GM23338 (cell line): ENCODE measurements around the gene RCAN3. TPM values are rescaled to one million over a fixed set of nuclear protein-coding genes. Genes with fewer than 3 reads are reported as not detected.

ENCODE experiments used
- ATAC-seq: fragments of 200-7000 bp; cut with Tn5 transposase; 3 replicates; pipeline ENCODE4 v1.9.1; 2020
- DNase-seq: peaks from one replicate; pipeline ENCODE4 v3.0.0-alpha.2; 2015; ENCODE audit warnings: low spot score
- H2AFZ ChIP-seq: fragments of 200-600 bp; sonication (generic); 2 replicates; pipeline ENCODE4 v1.8.0; 2016; ENCODE audit warnings: antibody characterized with exemption, mild to moderate bottlenecking, moderate library complexity
- H3F3A ChIP-seq: fragments of 200-600 bp; sonication (generic); replicated peaks from 2 replicates; pipeline ENCODE4 v1.8.0; 2017; ENCODE audit warnings: antibody characterized with exemption, mixed run types, low read depth
- H3K27ac ChIP-seq: fragments of 200-600 bp; sonication (generic); 2 replicates; pipeline ENCODE4 v1.6.1; 2016; ENCODE audit warnings: low read depth
- H3K27me3 ChIP-seq: fragments of 200-600 bp; sonication (generic); 2 replicates; pipeline ENCODE4 v1.8.0; 2016; ENCODE audit warnings: mild to moderate bottlenecking, mixed run types, moderate library complexity; ENCODE audit not compliant: insufficient read depth
- H3K36me3 ChIP-seq: fragments of 200-600 bp; sonication (generic); 2 replicates; pipeline ENCODE4 v1.8.0; 2016; ENCODE audit warnings: mild to moderate bottlenecking; ENCODE audit not compliant: insufficient read depth
- H3K4me1 ChIP-seq: fragments of 200-600 bp; sonication (generic); 2 replicates; pipeline ENCODE4 v1.8.0; 2016; ENCODE audit warnings: mild to moderate bottlenecking, moderate library complexity; ENCODE audit not compliant: insufficient read depth
- H3K4me2 ChIP-seq: fragments of 200-600 bp; sonication (generic); 2 replicates; pipeline ENCODE4 v1.7.1; 2017; ENCODE audit warnings: mixed run types
- H3K4me3 ChIP-seq: fragments of 200-600 bp; sonication (generic); 2 replicates; pipeline ENCODE4 v1.6.1; 2016; ENCODE audit warnings: mixed run types
- H3K79me2 ChIP-seq: fragments of 200-600 bp; sonication (generic); replicated peaks from 2 replicates; pipeline ENCODE4 v1.8.0; 2017; ENCODE audit warnings: mild to moderate bottlenecking; ENCODE audit not compliant: insufficient read depth
- H3K9me2 ChIP-seq: fragments of 200-600 bp; sonication (generic); 2 replicates; pipeline ENCODE4 v1.8.0; 2017; ENCODE audit not compliant: insufficient read depth
- H4K20me1 ChIP-seq: fragments of 200-600 bp; sonication (generic); replicated peaks from 2 replicates; pipeline ENCODE4 v1.8.0; 2017; ENCODE audit warnings: mild to moderate bottlenecking; ENCODE audit not compliant: insufficient read depth
- H3K27ac Mint-ChIP-seq: 2 replicates; pipeline ENCODE4 v1.8.0; 2020; ENCODE audit warnings: inconsistent platforms, mild to moderate bottlenecking, moderate library complexity, mixed read lengths
- H3K27me3 Mint-ChIP-seq: 3 replicates; pipeline ENCODE4 v1.8.0; 2022; ENCODE audit warnings: low read depth, mild to moderate bottlenecking, moderate library complexity, mixed read lengths, inconsistent platforms; ENCODE audit not compliant: insufficient read depth, poor library complexity
- H3K36me3 Mint-ChIP-seq: 3 replicates; pipeline ENCODE4 v1.8.0; 2021; ENCODE audit warnings: low read depth, mild to moderate bottlenecking, inconsistent platforms, moderate library complexity, mixed read lengths
- H3K4me1 Mint-ChIP-seq: 3 replicates; pipeline ENCODE4 v1.8.0; 2020; ENCODE audit warnings: mild to moderate bottlenecking, inconsistent platforms, mixed read lengths
- H3K4me3 Mint-ChIP-seq: 3 replicates; pipeline ENCODE4 v1.8.0; 2021; ENCODE audit warnings: moderate library complexity, mild to moderate bottlenecking, inconsistent platforms, mixed read lengths
- H3K9me3 Mint-ChIP-seq: 3 replicates; pipeline ENCODE4 v1.8.0; 2020; ENCODE audit warnings: moderate library complexity, mild to moderate bottlenecking, inconsistent platforms, mixed read lengths
- CREB1 ChIP-seq: fragments of 250-450 bp; sonication (Bioruptor Pico); IDR thresholded peaks from 2 replicates; pipeline ENCODE4 v1.5.0; 2020; ENCODE audit warnings: low read depth, mild to moderate bottlenecking, moderate library complexity
- EZH2 ChIP-seq: fragments of 200-600 bp; sonication (generic); IDR thresholded peaks from one replicate; pipeline ENCODE4 v1.8.0; 2017; ENCODE audit warnings: antibody characterized with exemption, mild to moderate bottlenecking, low read depth; ENCODE audit not compliant: unreplicated experiment
- EZH2phosphoT487 ChIP-seq: fragments of 200-600 bp; sonication (generic); IDR thresholded peaks from one replicate; pipeline ENCODE4 v1.8.1; 2018; ENCODE audit warnings: antibody characterized with exemption; ENCODE audit not compliant: unreplicated experiment
- JUNB ChIP-seq: IDR thresholded peaks from one replicate; pipeline ENCODE4 v1.6.1; 2016; ENCODE audit warnings: antibody characterized with exemption; ENCODE audit not compliant: unreplicated experiment
- NANOG ChIP-seq: IDR thresholded peaks from 2 replicates; pipeline ENCODE4 v1.6.1; 2016; ENCODE audit warnings: antibody characterized with exemption, borderline replicate concordance
- POLR2AphosphoS5 ChIP-seq: IDR thresholded peaks from 2 replicates; pipeline ENCODE4 v1.6.1; 2016; ENCODE audit warnings: antibody characterized with exemption, low read depth
- ZNF114 ChIP-seq: fragments of 250-450 bp; sonication (Bioruptor Pico); IDR thresholded peaks from 2 replicates; pipeline ENCODE4 v1.5.0; 2020; ENCODE audit warnings: mild to moderate bottlenecking, moderate library complexity
- ZNF331 ChIP-seq: fragments of 250-450 bp; sonication (Bioruptor Pico); IDR thresholded peaks from 2 replicates; pipeline ENCODE4 v1.5.0; 2020; ENCODE audit warnings: low read depth, mild to moderate bottlenecking, moderate library complexity
- polyA plus RNA-seq: library from polyadenylated mRNA; unstranded; fragments of >200 nt; fragmentation: Nextera tagmentation; extraction: Ambion mirVana; gene quantifications from 2 replicates; pipeline ENCODE4 v1.2.1, GENCODE V29; 2016
- total RNA-seq: library from RNA; depleted of rRNA; stranded (reverse); fragments of >200 nt; shearing (Covaris generic); gene quantifications from 2 replicates; pipeline ENCODE4 v1.2.3, GENCODE V29; 2014
- TF ChIP-seq, protein P1 (sequence below): IDR thresholded peaks from 2 replicates; pipeline ENCODE4 v1.6.1; 2016; ENCODE audit warnings: antibody characterized with exemption
- TF ChIP-seq, protein P2 (sequence below): IDR thresholded peaks from one replicate; pipeline ENCODE4 v1.6.1; 2018; ENCODE audit warnings: antibody characterized with exemption; ENCODE audit not compliant: unreplicated experiment

RCAN3 gene
- total and polyA plus RNA-seq, 2 experiments from 2014 or later, result 8.9 to 11.2 TPM

DNA sequence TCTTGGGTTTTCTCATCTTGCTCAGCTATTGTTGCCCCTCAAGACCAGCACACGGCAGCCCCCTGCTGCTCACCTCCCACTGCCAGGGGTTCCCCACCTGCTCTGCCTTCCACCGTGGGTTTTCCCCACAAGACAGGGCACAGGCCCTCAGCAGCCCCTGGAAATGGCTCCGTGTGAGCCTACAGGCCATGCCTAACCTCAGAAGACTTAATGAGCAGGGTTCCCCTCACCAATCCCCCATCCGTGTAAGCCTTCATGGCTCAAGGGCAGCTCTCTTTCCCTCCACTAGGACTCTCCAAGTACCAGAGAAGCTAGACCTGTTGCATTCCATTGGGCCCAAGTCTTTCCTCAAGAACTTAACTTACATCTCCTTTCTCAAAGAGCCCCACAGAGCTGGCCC is 18.4 kb upstream of the RCAN3 start:
- TF ChIP-seq EZH2phosphoT487 (no peak), NANOG (no peak), JUNB (no peak), CREB1 (no peak), ZNF114 (CRISPR knock-in tag) (no peak), ZNF331 (CRISPR knock-in tag) (no peak), EZH2 (no peak)
- TF ChIP-seq, protein P1, sequence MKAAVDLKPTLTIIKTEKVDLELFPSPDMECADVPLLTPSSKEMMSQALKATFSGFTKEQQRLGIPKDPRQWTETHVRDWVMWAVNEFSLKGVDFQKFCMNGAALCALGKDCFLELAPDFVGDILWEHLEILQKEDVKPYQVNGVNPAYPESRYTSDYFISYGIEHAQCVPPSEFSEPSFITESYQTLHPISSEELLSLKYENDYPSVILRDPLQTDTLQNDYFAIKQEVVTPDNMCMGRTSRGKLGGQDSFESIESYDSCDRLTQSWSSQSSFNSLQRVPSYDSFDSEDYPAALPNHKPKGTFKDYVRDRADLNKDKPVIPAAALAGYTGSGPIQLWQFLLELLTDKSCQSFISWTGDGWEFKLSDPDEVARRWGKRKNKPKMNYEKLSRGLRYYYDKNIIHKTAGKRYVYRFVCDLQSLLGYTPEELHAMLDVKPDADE, result no peak
- TF ChIP-seq, protein P2, sequence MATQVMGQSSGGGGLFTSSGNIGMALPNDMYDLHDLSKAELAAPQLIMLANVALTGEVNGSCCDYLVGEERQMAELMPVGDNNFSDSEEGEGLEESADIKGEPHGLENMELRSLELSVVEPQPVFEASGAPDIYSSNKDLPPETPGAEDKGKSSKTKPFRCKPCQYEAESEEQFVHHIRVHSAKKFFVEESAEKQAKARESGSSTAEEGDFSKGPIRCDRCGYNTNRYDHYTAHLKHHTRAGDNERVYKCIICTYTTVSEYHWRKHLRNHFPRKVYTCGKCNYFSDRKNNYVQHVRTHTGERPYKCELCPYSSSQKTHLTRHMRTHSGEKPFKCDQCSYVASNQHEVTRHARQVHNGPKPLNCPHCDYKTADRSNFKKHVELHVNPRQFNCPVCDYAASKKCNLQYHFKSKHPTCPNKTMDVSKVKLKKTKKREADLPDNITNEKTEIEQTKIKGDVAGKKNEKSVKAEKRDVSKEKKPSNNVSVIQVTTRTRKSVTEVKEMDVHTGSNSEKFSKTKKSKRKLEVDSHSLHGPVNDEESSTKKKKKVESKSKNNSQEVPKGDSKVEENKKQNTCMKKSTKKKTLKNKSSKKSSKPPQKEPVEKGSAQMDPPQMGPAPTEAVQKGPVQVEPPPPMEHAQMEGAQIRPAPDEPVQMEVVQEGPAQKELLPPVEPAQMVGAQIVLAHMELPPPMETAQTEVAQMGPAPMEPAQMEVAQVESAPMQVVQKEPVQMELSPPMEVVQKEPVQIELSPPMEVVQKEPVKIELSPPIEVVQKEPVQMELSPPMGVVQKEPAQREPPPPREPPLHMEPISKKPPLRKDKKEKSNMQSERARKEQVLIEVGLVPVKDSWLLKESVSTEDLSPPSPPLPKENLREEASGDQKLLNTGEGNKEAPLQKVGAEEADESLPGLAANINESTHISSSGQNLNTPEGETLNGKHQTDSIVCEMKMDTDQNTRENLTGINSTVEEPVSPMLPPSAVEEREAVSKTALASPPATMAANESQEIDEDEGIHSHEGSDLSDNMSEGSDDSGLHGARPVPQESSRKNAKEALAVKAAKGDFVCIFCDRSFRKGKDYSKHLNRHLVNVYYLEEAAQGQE, result no peak
- Histone ChIP-seq H3K79me2 (no peaks in the 10 kb centered on the region), H3K4me1 (peaks cover 12% of the 10 kb centered on the region), H4K20me1 (no peaks in the 10 kb centered on the region), H3K27me3 (no peaks in the 10 kb centered on the region), H3K9me2 (peaks cover 4% of the 10 kb centered on the region; the same call in 1 of the 2 replicates), H3K27ac (no peak overlapping the region), H2AFZ (0 out of 2 replicates have a peak overlapping the region, but pooled peaks have one; percentile 43), H3K4me2 (no peak overlapping the region), H3F3A (no peaks in the 10 kb centered on the region), H3K4me3 (no peak overlapping the region), H3K36me3 (no peaks in the 10 kb centered on the region)
- peaks cover 12% of the 10 kb centered on the region for H3K4me1 Mint-ChIP-seq
- H3K4me3 Mint-ChIP-seq, result no peak overlapping the region
- H3K27me3 Mint-ChIP-seq, result peaks cover 8% of the 10 kb centered on the region
- H3K9me3 Mint-ChIP-seq, result peaks cover 12% of the 10 kb centered on the region
- no peak overlapping the region for H3K27ac Mint-ChIP-seq
- H3K36me3 Mint-ChIP-seq, result peaks cover 9% of the 10 kb centered on the region; the same call in 2 of the 3 replicates
- ATAC-seq (peak; percentile 63), DNase-seq (no peak)

DNA sequence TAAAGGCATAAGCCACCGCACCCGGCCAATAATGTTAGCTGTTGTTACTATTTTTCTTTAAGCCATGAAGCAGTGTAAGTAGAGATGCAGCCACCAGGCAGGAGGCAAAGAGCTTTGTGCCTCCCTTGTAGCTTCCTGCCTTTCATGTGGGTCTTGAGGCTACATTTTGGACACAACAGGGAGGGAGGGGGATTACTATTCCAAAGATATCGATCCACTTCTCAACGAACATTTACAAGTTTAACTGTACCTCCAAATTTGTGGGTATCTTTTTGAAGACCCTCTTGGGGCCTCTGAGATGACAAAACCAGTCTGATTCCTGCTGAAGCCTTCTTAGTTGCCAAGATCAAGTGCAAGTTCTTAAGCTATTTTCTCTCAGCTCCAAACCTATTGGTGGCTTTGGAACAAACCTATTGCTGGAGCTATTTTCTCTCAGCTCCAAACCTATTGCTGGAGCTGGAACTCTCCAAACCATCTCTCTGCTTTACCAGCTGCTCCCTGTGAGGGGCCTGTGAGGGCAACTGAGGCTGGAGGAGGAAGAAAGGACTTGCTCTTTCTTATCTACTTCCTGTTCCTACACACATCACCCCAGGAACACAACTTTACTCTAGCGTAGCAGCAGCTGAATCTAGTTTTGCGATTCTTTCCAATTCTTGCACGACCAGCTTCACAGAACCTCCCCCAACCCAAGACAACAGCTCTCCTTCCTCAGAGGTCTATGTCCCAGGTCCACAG is 16.1 kb upstream of the RCAN3 start:
- H3F3A ChIP-seq, result no peaks in the 10 kb centered on the region
- ATAC-seq, result no peak
- TF ChIP-seq, protein P2, result no peak
- TF ChIP-seq CREB1 (no peak), ZNF331 (CRISPR knock-in tag) (no peak), NANOG (no peak), POLR2AphosphoS5 (no peak)

More for the DNA sequence above, 16.1 kb upstream of the RCAN3 start:
- Mint-ChIP-seq H3K27ac (no peak overlapping the region), H3K4me3 (no peak overlapping the region), H3K27me3 (peaks cover 7% of the 10 kb centered on the region), H3K4me1 (peaks cover 6% of the 10 kb centered on the region), H3K36me3 (peaks cover 15% of the 10 kb centered on the region; the same call in 2 of the 3 replicates), H3K9me3 (peaks cover 29% of the 10 kb centered on the region)
- Histone ChIP-seq H3K4me2 (no peak overlapping the region), H3K27me3 (no peaks in the 10 kb centered on the region), H3K9me2 (no peaks in the 10 kb centered on the region), H2AFZ (0 out of 2 replicates have a peak overlapping the region, but pooled peaks have one; percentile 63), H3K4me1 (peaks cover 6% of the 10 kb centered on the region), H3K27ac (no peak overlapping the region), H4K20me1 (no peaks in the 10 kb centered on the region), H3K36me3 (no peaks in the 10 kb centered on the region), H3K4me3 (no peak overlapping the region), H3K79me2 (no peaks in the 10 kb centered on the region)
- no peak for DNase-seq
